ENCODE results near the gene ETV4.
A peak's percentile ranks its signal among the peaks of the same experiment; 100 is the strongest.
"Not testable (repeated sequence)": the region's sequence is repeated elsewhere in the genome, so short reads cannot be mapped to it uniquely, and the experiment has no call there.

The ETV4 gene

GRCh38 chr17:43517161-43517560, 29.0 kb downstream of the ETV4 start:
- no peak for DNase-seq (ENCODE audit: low spot score)

- peak; percentile 61 for DNase-seq (ENCODE audit: low spot score)
These were observed 30.5 kb downstream of the ETV4 start for GRCh38 chr17:43515656-43516055.

- not testable (repeated sequence) for DNase-seq (ENCODE audit: low spot score)
These were observed 34.9 kb downstream of the ETV4 start for GRCh38 chr17:43511199-43511598.

GRCh38 chr17:43509440-43509839, 36.7 kb downstream of the ETV4 start:
- not testable (repeated sequence) for DNase-seq (ENCODE audit: low spot score)

- no peak for DNase-seq (ENCODE audit: low spot score)
These were observed 55.5 kb downstream of the ETV4 start for GRCh38 chr17:43490621-43491020.

- DNase-seq (ENCODE audit: low spot score): peak; percentile 100
These were observed 62.2 kb downstream of the ETV4 start, which contains the start of gene DHX8 for GRCh38 chr17:43483674-43484551. Gene DHX8, plus strand, starts transcription at chr17:43483975. Its CDS starts 63 bp downstream, at chr17:43484038.

- no peak for DNase-seq (ENCODE audit: low spot score)
These were observed 63.8 kb downstream of the ETV4 start for GRCh38 chr17:43482103-43483012.

GRCh38 chr17:43479948-43480347, 66.2 kb downstream of the ETV4 start:
- no peak for DNase-seq (ENCODE audit: low spot score)
